Chondrocyte (in vitro differentiated cells): ENCODE data around the gene SYTL1. TPM values are rescaled to one million over a fixed set of nuclear protein-coding genes. Genes with fewer than 3 reads are reported as not detected.

ENCODE experiments used
- DNase-seq: peaks from one replicate; pipeline ENCODE4 v3.0.0; 2021; ENCODE audit warnings: mixed read lengths, low spot score
- H3K27ac Mint-ChIP-seq: one replicate; pipeline ENCODE4 v1.8.0; 2021; ENCODE audit warnings: mild to moderate bottlenecking, moderate library complexity, mixed read lengths; ENCODE audit not compliant: unreplicated experiment
- H3K27me3 Mint-ChIP-seq: 2 replicates; pipeline ENCODE4 v1.8.0; 2021; ENCODE audit warnings: low read depth, mixed read lengths
- H3K36me3 Mint-ChIP-seq: 2 replicates; pipeline ENCODE4 v1.8.0; 2021; ENCODE audit warnings: low read depth, mixed read lengths
- H3K4me1 Mint-ChIP-seq: 2 replicates; pipeline ENCODE4 v1.8.0; 2021; ENCODE audit warnings: low read depth, mild to moderate bottlenecking, mixed read lengths
- H3K4me3 Mint-ChIP-seq: one replicate; pipeline ENCODE4 v1.8.0; 2021; ENCODE audit warnings: mild to moderate bottlenecking, moderate library complexity, mixed read lengths; ENCODE audit not compliant: unreplicated experiment
- H3K9me3 Mint-ChIP-seq: 2 replicates; pipeline ENCODE4 v1.8.0; 2021; ENCODE audit warnings: low read depth, mixed read lengths
- total RNA-seq: library from RNA; stranded (reverse); gene quantifications from 3 replicates; pipeline ENCODE4 v1.2.1, GENCODE V29; 2021
- TF ChIP-seq, protein P1 (sequence below): fragments of 200-600 bp; sonication (generic); IDR thresholded peaks from 2 replicates; pipeline ENCODE4 v1.5.0; 2021; ENCODE audit warnings: antibody characterized with exemption, mild to moderate bottlenecking, moderate library complexity

The SYTL1 gene
- total RNA-seq, 1 donor from 2014 or later = 1.2 TPM

DNA sequence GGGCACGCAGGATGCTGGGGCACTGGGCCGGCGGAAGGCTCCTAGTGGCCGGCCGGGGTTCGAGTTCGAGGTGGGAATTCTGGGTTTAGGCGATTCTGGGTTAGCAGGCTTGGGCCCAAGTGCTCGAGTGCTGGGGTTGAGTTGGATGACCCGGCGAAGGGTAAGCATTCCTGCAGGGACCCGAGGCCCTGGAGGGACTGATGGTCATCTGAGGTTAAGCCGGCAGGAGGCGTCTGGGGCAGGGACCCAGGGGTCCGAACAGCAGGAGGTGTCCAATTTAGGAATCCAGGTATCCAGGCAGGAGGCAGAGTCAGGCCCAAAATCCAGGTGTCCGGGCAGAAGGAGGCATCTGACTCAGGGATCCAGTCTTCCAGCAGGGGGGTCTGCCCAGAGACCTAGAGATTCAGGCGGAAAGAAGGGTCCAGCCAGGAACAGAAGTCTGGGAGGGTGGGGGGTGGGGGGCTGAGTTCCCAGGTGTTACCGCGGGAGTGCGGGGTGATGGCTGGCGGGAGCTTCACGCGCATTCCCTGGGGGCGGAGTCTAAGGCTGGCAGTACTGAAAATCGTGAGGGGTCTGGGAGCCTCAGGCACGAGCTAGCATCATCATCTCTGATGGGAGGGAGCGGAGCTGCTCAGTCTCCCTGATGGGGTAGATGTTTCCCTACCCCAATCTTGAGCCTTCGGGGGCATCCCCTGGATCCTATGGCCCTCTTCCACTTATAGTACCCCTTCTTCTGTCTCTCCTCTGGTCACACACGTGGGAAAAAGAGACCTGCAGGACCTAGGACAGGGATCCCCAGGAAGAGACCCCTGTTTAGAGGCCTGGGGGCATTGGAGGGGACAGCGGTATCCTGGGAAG, 51.2 kb downstream of the SYTL1 start:
- TF ChIP-seq, protein P1, sequence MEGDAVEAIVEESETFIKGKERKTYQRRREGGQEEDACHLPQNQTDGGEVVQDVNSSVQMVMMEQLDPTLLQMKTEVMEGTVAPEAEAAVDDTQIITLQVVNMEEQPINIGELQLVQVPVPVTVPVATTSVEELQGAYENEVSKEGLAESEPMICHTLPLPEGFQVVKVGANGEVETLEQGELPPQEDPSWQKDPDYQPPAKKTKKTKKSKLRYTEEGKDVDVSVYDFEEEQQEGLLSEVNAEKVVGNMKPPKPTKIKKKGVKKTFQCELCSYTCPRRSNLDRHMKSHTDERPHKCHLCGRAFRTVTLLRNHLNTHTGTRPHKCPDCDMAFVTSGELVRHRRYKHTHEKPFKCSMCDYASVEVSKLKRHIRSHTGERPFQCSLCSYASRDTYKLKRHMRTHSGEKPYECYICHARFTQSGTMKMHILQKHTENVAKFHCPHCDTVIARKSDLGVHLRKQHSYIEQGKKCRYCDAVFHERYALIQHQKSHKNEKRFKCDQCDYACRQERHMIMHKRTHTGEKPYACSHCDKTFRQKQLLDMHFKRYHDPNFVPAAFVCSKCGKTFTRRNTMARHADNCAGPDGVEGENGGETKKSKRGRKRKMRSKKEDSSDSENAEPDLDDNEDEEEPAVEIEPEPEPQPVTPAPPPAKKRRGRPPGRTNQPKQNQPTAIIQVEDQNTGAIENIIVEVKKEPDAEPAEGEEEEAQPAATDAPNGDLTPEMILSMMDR = peak; percentile 43
- H3K4me3 Mint-ChIP-seq = peak overlapping the region; percentile 72
- H3K36me3 Mint-ChIP-seq = no peaks in the 10 kb centered on the region
- H3K4me1 Mint-ChIP-seq = peaks cover 13% of the 10 kb centered on the region
- H3K9me3 Mint-ChIP-seq = no peaks in the 10 kb centered on the region
- peak; percentile 77 for DNase-seq
- H3K27ac Mint-ChIP-seq = no peak overlapping the region
- peaks cover 5% of the 10 kb centered on the region for H3K27me3 Mint-ChIP-seq

DNA sequence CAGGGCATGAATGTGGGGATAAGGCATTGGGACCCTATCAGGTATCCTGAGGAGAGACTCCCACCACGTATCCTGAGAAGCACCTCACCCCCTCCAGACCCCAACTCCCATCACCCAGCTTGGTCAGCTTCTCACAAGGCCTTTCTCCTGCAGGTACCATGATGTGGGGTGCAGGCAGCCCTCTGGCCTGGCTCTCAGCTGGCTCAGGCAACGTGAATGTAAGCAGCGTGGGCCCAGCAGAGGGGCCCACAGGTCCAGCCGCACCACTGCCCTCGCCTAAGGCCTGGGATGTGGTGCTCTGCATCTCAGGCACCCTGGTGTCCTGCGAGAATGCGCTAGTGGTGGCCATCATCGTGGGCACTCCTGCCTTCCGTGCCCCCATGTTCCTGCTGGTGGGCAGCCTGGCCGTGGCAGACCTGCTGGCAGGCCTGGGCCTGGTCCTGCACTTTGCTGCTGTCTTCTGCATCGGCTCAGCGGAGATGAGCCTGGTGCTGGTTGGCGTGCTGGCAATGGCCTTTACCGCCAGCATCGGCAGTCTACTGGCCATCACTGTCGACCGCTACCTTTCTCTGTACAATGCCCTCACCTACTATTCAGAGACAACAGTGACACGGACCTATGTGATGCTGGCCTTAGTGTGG, 51.9 kb downstream of the SYTL1 start:
- Mint-ChIP-seq H3K4me1 (peaks cover 13% of the 10 kb centered on the region), H3K27ac (no peak overlapping the region), H3K4me3 (no peak overlapping the region)

GRCh38 chr1:27394282-27394658, 52.4 kb downstream of the SYTL1 start:
- TF ChIP-seq, protein P1 = no peak
- no peaks in the 10 kb centered on the region for H3K9me3 Mint-ChIP-seq
- peaks cover 13% of the 10 kb centered on the region for H3K4me1 Mint-ChIP-seq
- H3K4me3 Mint-ChIP-seq = no peak overlapping the region
- H3K36me3 Mint-ChIP-seq = no peaks in the 10 kb centered on the region
- no peak overlapping the region for H3K27ac Mint-ChIP-seq
- DNase-seq = peak; percentile 62
- peaks cover 2% of the 10 kb centered on the region for H3K27me3 Mint-ChIP-seq

More for the DNA sequence above, 51.9 kb downstream of the SYTL1 start:
- no peaks in the 10 kb centered on the region for H3K36me3 Mint-ChIP-seq
- DNase-seq = peak; percentile 91
- peaks cover 2% of the 10 kb centered on the region for H3K27me3 Mint-ChIP-seq
- H3K9me3 Mint-ChIP-seq = no peaks in the 10 kb centered on the region
- TF ChIP-seq, protein P1 = no peak

- Mint-ChIP-seq H3K27me3 (peaks cover 2% of the 10 kb centered on the region), H3K36me3 (no peaks in the 10 kb centered on the region), H3K4me3 (no peak overlapping the region), H3K4me1 (peaks cover 13% of the 10 kb centered on the region), H3K27ac (no peak overlapping the region), H3K9me3 (no peaks in the 10 kb centered on the region)
- DNase-seq = peak; percentile 43
- TF ChIP-seq, protein P1 = no peak
Measured at GRCh38 chr1:27394925-27395324, 53.1 kb downstream of the SYTL1 start.

- Mint-ChIP-seq H3K4me1 (peaks cover 13% of the 10 kb centered on the region), H3K9me3 (no peaks in the 10 kb centered on the region), H3K27ac (no peak overlapping the region), H3K27me3 (peaks cover 2% of the 10 kb centered on the region), H3K4me3 (no peak overlapping the region), H3K36me3 (no peaks in the 10 kb centered on the region)
- DNase-seq = peak; percentile 68
- TF ChIP-seq, protein P1 = peak; percentile 94
Measured at GRCh38 chr1:27395441-27396195, 53.8 kb downstream of the SYTL1 start.
